B cell (primary cell): ENCODE measurements around the gene MAP3K6.

ENCODE experiments used
- CTCF ChIP-seq: fragments of 200-600 bp; IDR thresholded peaks from one replicate; pipeline ENCODE4 v1.8.0; 2022; ENCODE audit warnings: antibody characterized with exemption, mild to moderate bottlenecking
- EZH2 ChIP-seq: IDR thresholded peaks from 2 replicates; pipeline ENCODE4 v1.6.1; 2012; ENCODE audit warnings: borderline replicate concordance, low read depth, mild to moderate bottlenecking, moderate library complexity, low read length; ENCODE audit not compliant: insufficient read depth, poor library complexity, severe bottlenecking

GRCh38 chr1:27391511-27392095 lies 24.8 kb upstream of the MAP3K6 start:
- TF ChIP-seq CTCF: no peak
- TF ChIP-seq EZH2: no peak
